HG03139 (cell line): ENCODE measurements around the gene MRPL19.
A peak's percentile ranks its signal among the peaks of the same experiment; 100 is the strongest.

Experiments
- ATAC-seq: cut with Tn5 transposase; IDR thresholded peaks from one replicate; pipeline ENCODE4 v1.9.1; 2021; ENCODE audit not compliant: unreplicated experiment

Gene MRPL19

DNA sequence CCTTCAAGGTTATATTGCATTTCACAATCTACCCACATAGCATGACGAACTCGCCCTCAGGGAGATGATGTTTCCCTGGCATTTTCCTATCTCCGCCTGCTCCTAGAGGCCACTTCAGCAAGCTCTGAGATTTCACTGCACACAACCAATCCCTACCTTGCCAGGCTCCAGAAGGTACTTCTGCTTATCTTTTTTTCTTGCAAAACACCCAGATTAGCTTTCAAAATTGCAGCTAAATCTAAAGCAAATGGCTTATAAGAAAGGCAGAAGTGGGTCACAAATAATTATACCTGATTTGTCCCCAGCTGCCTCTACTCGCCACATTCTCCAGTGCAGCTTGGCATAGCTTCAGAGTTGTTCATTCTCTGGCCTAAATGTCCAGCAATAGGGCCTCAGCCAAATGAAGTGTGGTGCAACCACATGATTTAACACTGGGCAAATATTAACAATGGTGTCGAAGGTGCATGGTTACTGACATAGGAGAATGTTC is 32.4 kb upstream of the MRPL19 start:
- no peak for ATAC-seq

- ATAC-seq = no peak
Observed at GRCh38 chr2:75616406-75616805, 30.2 kb upstream of the MRPL19 start.

DNA sequence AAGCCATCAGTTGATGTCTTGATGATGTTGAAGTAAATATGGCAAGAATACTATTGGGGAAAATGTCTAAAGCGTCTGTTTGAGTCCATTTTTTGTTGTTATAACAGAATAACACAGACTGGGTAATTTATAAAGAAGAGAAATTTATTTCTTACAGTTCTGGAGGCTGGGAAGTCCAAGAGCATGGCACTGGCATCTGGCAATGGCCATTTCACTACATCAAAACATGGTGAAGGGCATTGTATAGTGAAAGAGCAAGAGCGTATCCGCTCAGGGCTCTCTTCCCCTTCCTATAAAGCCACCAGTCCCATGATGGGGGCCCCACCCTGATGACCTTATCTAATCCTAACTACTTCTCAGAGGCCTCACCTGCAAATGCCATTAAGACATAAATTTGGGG is 29.6 kb upstream of the MRPL19 start:
- no peak for ATAC-seq

DNA sequence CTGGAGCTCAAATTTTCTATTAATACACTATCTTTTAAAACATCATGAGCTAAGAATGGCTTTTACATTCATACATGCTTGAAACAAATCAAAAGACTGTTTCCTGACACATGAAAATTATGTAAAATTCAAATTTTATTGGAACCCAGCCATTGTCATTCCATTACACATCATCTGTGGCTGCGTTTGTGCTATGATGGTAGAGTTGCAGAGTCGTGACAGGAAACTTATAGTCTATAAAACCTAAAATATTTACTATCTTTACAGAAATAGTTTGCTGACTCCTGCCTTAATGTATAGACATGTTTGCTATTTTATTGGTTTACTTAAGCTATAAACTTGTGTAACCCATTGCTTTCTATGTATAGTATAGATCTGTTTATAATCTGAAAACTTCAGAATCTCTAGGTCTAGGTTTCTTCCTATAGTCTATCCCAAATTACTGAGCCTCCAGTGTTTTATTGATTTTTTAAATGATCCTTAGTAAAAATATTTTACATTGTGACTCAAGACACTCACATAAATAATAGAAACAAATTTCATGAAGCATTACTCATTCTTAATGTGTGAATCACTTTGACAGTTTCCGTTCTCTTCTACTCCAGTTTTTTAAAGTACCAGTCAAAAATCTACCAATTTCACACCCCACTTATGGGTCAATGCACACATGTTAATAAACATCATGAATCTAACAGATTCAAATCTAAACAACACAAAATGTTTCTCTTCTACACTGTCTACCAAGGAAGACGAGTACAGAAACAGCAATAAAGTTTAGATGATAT is 26.4 kb upstream of the MRPL19 start:
- ATAC-seq = no peak

GRCh38 chr2:75621228-75621627 is 25.4 kb upstream of the MRPL19 start:
- no peak for ATAC-seq

- no peak for ATAC-seq
Observed at GRCh38 chr2:75622500-75622899, 24.1 kb upstream of the MRPL19 start.

DNA sequence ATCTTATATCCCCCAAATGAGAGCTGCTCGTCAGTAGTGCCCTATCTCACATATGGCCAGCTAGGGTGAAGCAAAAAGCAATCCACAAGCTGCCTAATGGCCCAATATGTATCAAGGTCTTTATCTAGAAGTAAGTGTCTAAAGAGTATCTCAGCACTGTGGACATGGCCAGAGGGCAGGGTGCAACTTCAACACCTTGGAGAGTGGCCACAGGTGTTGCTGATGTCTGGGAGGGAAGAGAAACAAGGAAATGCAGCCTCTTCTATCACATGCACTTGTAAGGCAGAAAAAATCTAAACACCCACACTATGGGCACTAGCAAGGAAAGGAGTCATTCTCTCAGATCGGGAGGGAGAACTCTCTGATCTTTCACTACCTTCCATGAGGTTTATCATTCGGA is 23.7 kb upstream of the MRPL19 start:
- no peak for ATAC-seq

- ATAC-seq = peak; percentile 79
Observed at GRCh38 chr2:75627902-75628504, 18.6 kb upstream of the MRPL19 start.

- no peak for ATAC-seq
Observed at GRCh38 chr2:75632091-75632701, 14.4 kb upstream of the MRPL19 start.

- no peak for ATAC-seq
Observed at GRCh38 chr2:75632813-75633212, 13.8 kb upstream of the MRPL19 start.

- ATAC-seq = no peak
Observed at GRCh38 chr2:75633620-75634019, 13.0 kb upstream of the MRPL19 start.

DNA sequence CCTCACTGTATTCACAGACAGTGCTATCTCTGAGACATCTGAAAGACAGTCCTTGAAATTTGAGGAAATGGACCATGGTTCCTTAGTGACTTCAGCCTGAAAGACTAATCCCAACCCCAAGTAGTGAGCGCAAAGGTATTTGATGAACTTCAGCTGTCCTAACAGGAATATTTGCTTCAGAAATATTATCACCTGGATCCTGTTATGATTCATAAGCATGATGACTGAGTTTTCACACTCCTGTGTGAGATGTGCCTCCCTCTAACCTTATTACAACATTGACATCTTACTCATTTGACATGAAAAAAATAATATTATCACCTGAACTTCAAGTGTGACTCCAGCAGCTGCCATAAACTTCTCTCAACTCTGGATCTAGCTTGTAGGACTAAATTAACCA is 11.6 kb upstream of the MRPL19 start:
- ATAC-seq = no peak

- no peak for ATAC-seq
Observed at GRCh38 chr2:75637568-75637967, 9.0 kb upstream of the MRPL19 start.

DNA sequence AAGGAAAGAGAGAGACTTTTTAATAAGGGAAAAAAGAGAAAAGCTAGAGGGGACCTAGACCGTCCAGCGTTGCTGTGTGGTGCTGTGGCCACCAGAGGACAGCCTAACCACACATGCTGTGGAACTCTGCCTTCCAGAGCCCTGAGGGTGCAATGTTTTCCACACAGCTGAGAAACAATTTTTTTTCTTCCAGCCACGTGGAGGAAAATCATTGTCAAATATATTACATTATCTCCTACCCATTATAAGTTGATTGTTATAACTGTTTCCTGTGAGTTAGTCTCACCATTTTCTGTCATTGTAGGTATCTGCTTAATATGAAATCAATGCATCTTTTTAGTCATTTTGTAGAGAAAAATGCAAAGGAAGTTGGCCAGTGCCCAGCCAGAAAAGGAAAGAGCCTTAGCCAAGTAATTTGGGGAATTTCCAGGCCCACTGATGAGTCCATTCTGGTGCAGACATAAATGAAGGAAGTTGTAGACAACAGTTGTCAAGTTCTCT is 5.9 kb upstream of the MRPL19 start:
- peak; percentile 93 for ATAC-seq

GRCh38 chr2:75641587-75641986 is 5.0 kb upstream of the MRPL19 start:
- ATAC-seq = no peak

- no peak for ATAC-seq
Observed at GRCh38 chr2:75643980-75644379, 2.6 kb upstream of the MRPL19 start.

GRCh38 chr2:75645643-75646042 is 940 bp upstream of the MRPL19 start:
- ATAC-seq = no peak

- ATAC-seq = no peak
Observed at GRCh38 chr2:75646090-75646582, 447 bp upstream of the MRPL19 start.

DNA sequence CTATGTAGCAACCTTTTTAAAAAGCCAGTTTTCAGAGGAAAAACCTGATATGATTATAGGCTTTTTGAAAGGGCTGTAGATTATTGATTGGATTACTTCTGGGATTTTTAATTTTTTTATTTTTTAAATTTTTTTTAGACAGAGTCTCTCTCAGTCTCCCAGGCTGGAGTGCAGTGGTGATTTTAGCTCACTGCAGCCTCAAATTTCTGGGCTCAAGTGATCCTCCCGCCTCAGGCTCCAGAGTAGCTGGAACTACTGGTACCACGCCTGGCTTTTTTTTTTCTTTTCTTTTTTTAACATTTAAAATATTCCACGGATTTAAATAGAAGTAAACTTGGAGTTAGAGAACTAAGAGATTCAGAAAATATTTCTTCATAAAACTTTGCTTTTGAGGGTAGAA is 1.2 kb downstream of the MRPL19 start:
- ATAC-seq = no peak

DNA sequence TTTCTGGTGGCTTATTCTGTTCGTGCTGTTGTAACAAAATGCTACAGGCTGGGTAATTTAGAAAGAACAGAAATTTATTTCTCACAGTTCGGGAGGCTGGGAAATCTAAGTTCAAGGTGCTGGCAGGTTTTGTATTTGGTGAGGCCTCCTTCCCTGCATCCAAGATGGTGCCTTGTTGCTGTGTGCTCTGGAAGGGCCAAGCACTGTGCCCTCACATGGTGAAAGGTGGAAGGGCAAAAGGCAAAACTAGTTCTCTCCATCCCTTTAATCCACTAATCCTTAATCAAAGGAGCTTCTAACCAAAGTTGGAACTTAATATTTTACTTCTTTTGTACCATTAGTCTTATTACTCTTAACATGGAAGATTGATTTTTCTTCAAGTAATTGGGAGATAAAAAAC is 7.4 kb downstream of the MRPL19 start:
- no peak for ATAC-seq

DNA sequence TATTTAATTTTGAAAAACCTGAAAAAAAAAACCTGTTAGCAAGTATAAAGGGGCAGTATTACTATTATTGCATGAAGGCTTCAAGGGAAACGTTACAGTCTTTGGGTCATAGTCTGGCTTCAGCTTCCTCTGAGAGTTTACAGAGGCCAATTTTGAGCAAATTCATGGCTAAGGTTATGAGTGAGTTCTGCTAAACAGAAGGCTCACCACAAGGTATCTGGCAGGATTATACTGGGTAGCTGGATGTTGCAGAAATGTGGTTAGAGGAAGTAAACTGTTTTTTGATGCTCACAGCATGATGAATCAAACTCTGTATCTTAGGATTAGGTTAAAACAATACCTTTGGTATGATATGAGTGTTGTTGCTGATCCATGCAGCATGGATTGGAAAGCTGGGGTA is 9.3 kb downstream of the MRPL19 start:
- no peak for ATAC-seq

DNA sequence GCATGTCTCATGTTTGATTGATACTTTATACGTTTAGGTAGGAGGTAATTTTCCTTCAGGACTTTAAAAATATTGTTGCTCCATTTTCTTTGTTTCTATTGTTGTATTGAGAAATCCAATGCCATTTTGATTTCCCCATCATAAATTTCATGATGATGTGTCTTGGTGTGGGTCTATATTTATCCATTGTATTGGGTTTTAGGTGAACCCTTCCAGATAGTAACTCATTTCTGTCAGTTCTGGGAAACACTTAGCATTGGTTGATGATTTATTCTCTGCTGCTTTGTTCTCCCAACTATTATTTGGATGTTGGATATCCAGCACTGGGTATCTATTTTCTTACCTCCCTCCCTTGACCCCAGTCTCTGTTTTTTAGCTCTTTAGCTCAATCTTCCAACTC is 10.0 kb downstream of the MRPL19 start:
- ATAC-seq = no peak
